IMR-90 (cell line): ENCODE results near the gene SLC9A9. TPM values are rescaled to one million over a fixed set of nuclear protein-coding genes. Genes with fewer than 3 reads are reported as not detected.

ENCODE experiments used
- ATAC-seq: fragments of 200-7000 bp; cut with Tn5 transposase; 2 replicates; pipeline ENCODE4 v1.9.1; 2020; ENCODE audit warnings: low read depth, mild to moderate bottlenecking, moderate library complexity
- BruUV-seq: library from RNA; stranded (reverse); fragments of 400-500 nt; replicated peaks from 2 replicates; lab custom pipeline; 2021; lab: Mats Ljungman, UMichigan
- CTCF ChIA-PET: fragments of 300-600 bp; formaldehyde crosslinking; extraction: SDS; loops from one replicate; lab custom pipeline; 2021; ENCODE audit warnings: antibody characterized with exemption; lab: Yijun Ruan, JAX
- POLR2A ChIA-PET: fragments of 300-600 bp; sonication (Branson Sonifier 250); formaldehyde crosslinking; loops from one replicate; lab custom pipeline; 2022; ENCODE audit warnings: antibody characterized with exemption; ENCODE audit not compliant: unreplicated experiment; lab: Charles Lee
- DNase-seq: peaks from one replicate; pipeline ENCODE4 v3.0.0; 2013
- H2AFZ ChIP-seq: replicated peaks from 2 replicates; pipeline ENCODE3; 2013; ENCODE audit warnings: low read length, mild to moderate bottlenecking; ENCODE audit not compliant: poor library complexity
- H2AK5ac ChIP-seq: 2 replicates; pipeline ENCODE4 v1.6.1; 2013; ENCODE audit warnings: low read depth, low read length, inconsistent platforms
- H2AK9ac ChIP-seq: replicated peaks from 2 replicates; pipeline ENCODE3; 2013; ENCODE audit warnings: mild to moderate bottlenecking, low read depth, low read length, moderate library complexity; ENCODE audit not compliant: poor library complexity
- H2BK120ac ChIP-seq: 2 replicates; pipeline ENCODE4 v1.6.1; 2013; ENCODE audit warnings: low read depth, low read length, inconsistent platforms
- H2BK15ac ChIP-seq: 3 replicates; pipeline ENCODE4 v1.6.1; 2013; ENCODE audit warnings: low read depth, low read length, inconsistent platforms
- H2BK20ac ChIP-seq: 2 replicates; pipeline ENCODE4 v1.6.1; 2013; ENCODE audit warnings: low read depth, mild to moderate bottlenecking, inconsistent platforms, low read length, moderate library complexity
- H2BK5ac ChIP-seq: 2 replicates; pipeline ENCODE4 v1.6.1; 2013; ENCODE audit warnings: mild to moderate bottlenecking, low read depth, low read length, inconsistent platforms; ENCODE audit not compliant: poor library complexity, severe bottlenecking
- H3K14ac ChIP-seq: replicated peaks from 2 replicates; pipeline ENCODE4 v1.6.1; 2013; ENCODE audit warnings: low read depth, low read length, inconsistent platforms
- H3K18ac ChIP-seq: 2 replicates; pipeline ENCODE4 v1.6.1; 2013; ENCODE audit warnings: low read depth, low read length, control low read depth
- H3K23ac ChIP-seq: 2 replicates; pipeline ENCODE4 v1.6.1; 2013; ENCODE audit warnings: low read depth, low read length, inconsistent platforms
- H3K27ac ChIP-seq: 2 replicates; pipeline ENCODE4 v1.5.1; 2013; ENCODE audit warnings: mild to moderate bottlenecking, control low read depth, low read length; ENCODE audit not compliant: insufficient read depth
- H3K27me3 ChIP-seq: 2 replicates; pipeline ENCODE4 v1.6.1; 2013; ENCODE audit warnings: low read length; ENCODE audit not compliant: control insufficient read depth, insufficient read depth
- H3K36me3 ChIP-seq: 2 replicates; pipeline ENCODE4 v1.6.1; 2013; ENCODE audit warnings: low read length, mixed read lengths; ENCODE audit not compliant: control insufficient read depth, insufficient read depth
- H3K4ac ChIP-seq: 2 replicates; pipeline ENCODE4 v1.6.1; 2013; ENCODE audit warnings: low read depth, low read length, inconsistent platforms
- H3K4me1 ChIP-seq: 2 replicates; pipeline ENCODE4 v1.6.1; 2013; ENCODE audit warnings: low read length, mixed read lengths; ENCODE audit not compliant: control insufficient read depth, insufficient read depth
- H3K4me2 ChIP-seq: 2 replicates; pipeline ENCODE4 v1.6.1; 2013; ENCODE audit warnings: low read depth, mild to moderate bottlenecking, control low read depth, low read length, moderate library complexity
- H3K4me3 ChIP-seq: 2 replicates; pipeline ENCODE4 v1.5.1; 2013; ENCODE audit warnings: low read depth, mild to moderate bottlenecking, control low read depth, low read length, moderate library complexity; ENCODE audit not compliant: insufficient read depth
- H3K56ac ChIP-seq: 2 replicates; pipeline ENCODE4 v1.6.1; 2013; ENCODE audit warnings: low read length, inconsistent platforms; ENCODE audit not compliant: insufficient read depth; ENCODE audit errors: extremely low read depth
- H3K79me1 ChIP-seq, 2 experiments: 2 replicates each; pipeline ENCODE4 v1.6.1; 2013; ENCODE audit warnings: low read length in 2 of 2, inconsistent platforms in 1 of 2, low read depth in 1 of 2
- H3K9ac ChIP-seq: 2 replicates; pipeline ENCODE4 v1.6.1; 2013; ENCODE audit warnings: low read depth, low read length, control low read depth
- H3K9me1 ChIP-seq: 2 replicates; pipeline ENCODE4 v1.6.1; 2013; ENCODE audit warnings: low read length, inconsistent platforms; ENCODE audit not compliant: insufficient read depth
- H3K9me3 ChIP-seq: 2 replicates; pipeline ENCODE4 v1.6.1; 2013; ENCODE audit warnings: low read length; ENCODE audit not compliant: control insufficient read depth, insufficient read depth
- H4K20me1 ChIP-seq: 2 replicates; pipeline ENCODE4 v1.6.1; 2013; ENCODE audit warnings: low read length, inconsistent platforms; ENCODE audit not compliant: insufficient read depth
- H4K5ac ChIP-seq: 2 replicates; pipeline ENCODE4 v1.6.1; 2013; ENCODE audit warnings: mild to moderate bottlenecking, low read depth, low read length, control low read depth
- H4K8ac ChIP-seq, 2 experiments: 2 replicates each; pipeline ENCODE4 v1.6.1; 2013; ENCODE audit warnings: low read depth in 2 of 2, low read length in 2 of 2, control low read depth in 1 of 2, inconsistent platforms in 1 of 2
- H4K91ac ChIP-seq: 2 replicates; pipeline ENCODE4 v1.6.1; 2013; ENCODE audit warnings: low read depth, low read length, inconsistent platforms; ENCODE audit not compliant: insufficient read depth
- MAZ ChIP-seq: IDR thresholded peaks from 2 replicates; pipeline ENCODE4 v1.6.1; 2012; ENCODE audit warnings: low read depth, mild to moderate bottlenecking, low read length, improper control_type of control experiment, moderate library complexity, borderline replicate concordance
- RCOR1 ChIP-seq: IDR thresholded peaks from 2 replicates; pipeline ENCODE4 v1.6.1; 2012; ENCODE audit warnings: mild to moderate bottlenecking, low read length, improper control_type of control experiment; ENCODE audit not compliant: insufficient replicate concordance
- WGBS, 2 experiments: methylation state at CpG; one replicate each; pipeline versions ENCODE4 v1.1.5 to v1.1.7; 2013; ENCODE audit warnings: missing lambda C conversion rate in 2 of 2; ENCODE audit not compliant: insufficient read length in 1 of 2; ENCODE audit errors: extremely low coverage in 2 of 2; 5-methylcytosine and 5-hydroxymethylcytosine counted together
- dilution Hi-C: fragments of 300-500 bp; cut with HindIII; formaldehyde crosslinking; loops from one replicate; pipeline ENCODE4 v1.14.3; 2018; ENCODE audit warnings: low sequenced_read_pairs; ENCODE audit not compliant: unreplicated experiment
- in situ Hi-C: fragments of 300-500 bp; cut with MboI; formaldehyde crosslinking; loops from 3 replicates; pipeline ENCODE4 v1.14.3; 2019; ENCODE audit warnings: low sequenced_read_pairs, inconsistent platforms, mixed read lengths
- intact Hi-C: fragments of 100-400 bp; cut with micrococcal nuclease; formaldehyde crosslinking; loops from 2 replicates; pipeline ENCODE4 v1.10.0; 2022
- polyA plus RNA-seq, 3 experiments: library from polyadenylated mRNA; depleted of rRNA; stranded (reverse); fragments of >200 nt; gene quantifications; 2 replicates each; pipeline ENCODE4 v1.2.3, GENCODE V29; 2012; ENCODE audit warnings: low replicate concordance in 1 of 3
- total RNA-seq: library from RNA; depleted of rRNA; stranded (reverse); fragments of >200 nt; gene quantifications from 2 replicates; pipeline ENCODE4 v1.2.3, GENCODE V29; 2012

SLC9A9 gene
- total and polyA plus RNA-seq, 2 of the 4 experiments (the other 2 are of a cell fraction): 1.4 to 2.3 TPM

- H3K4me1 ChIP-seq: peaks cover 2% of the 10 kb centered on the region; the same call in 1 of the 2 replicates
- CTCF ChIA-PET: no interaction called here
- no peaks in the 10 kb centered on the region for H3K9me3 ChIP-seq
- intact Hi-C loops: no loop called here
- H2BK15ac ChIP-seq: no peak overlapping the region
- H3K14ac ChIP-seq: no peak overlapping the region
- H3K4me2 ChIP-seq: no peak overlapping the region
- no peak overlapping the region for H2BK20ac ChIP-seq
- H3K27ac ChIP-seq: no peak overlapping the region
- H4K8ac ChIP-seq: no peak overlapping the region
- H3K4ac ChIP-seq: no peak overlapping the region
- H2AFZ ChIP-seq: no peak overlapping the region
- H3K4me3 ChIP-seq: no peak overlapping the region
- no peak overlapping the region for H3K18ac ChIP-seq
- 20% methylated on average over 1 of the region's 8 CpGs; no CpG with 5 or more reads in 1 of the 2 experiments for WGBS, 2 experiments
- H3K9me1 ChIP-seq: no peaks in the 10 kb centered on the region
- H4K91ac ChIP-seq: no peak overlapping the region
- in situ Hi-C loops: no loop called here
- H2BK120ac ChIP-seq: no peak overlapping the region
- DNase-seq (no peak), ATAC-seq (no peak)
- TF ChIP-seq MAZ (no peak), RCOR1 (no peak)
- no peak overlapping the region for H2AK9ac ChIP-seq
- no peak overlapping the region; the same call in 1 of the 2 replicates for H4K5ac ChIP-seq
- no peak overlapping the region for H3K56ac ChIP-seq
- H2BK5ac ChIP-seq: no peak overlapping the region
- BruUV-seq: no TSS peak
- no peaks in the 10 kb centered on the region for H3K36me3 ChIP-seq
- H3K79me1 ChIP-seq: no peaks in the 10 kb centered on the region
- H3K27me3 ChIP-seq: no peaks in the 10 kb centered on the region
- H3K23ac ChIP-seq: no peak overlapping the region
- POLR2A ChIA-PET: no interaction called here
- H4K20me1 ChIP-seq: no peaks in the 10 kb centered on the region
- H3K9ac ChIP-seq: no peak overlapping the region
- no peak overlapping the region for H2AK5ac ChIP-seq
- dilution Hi-C loops: no loop called here
Observed at GRCh38 chr3:143237077-143237627, 611.1 kb downstream of the SLC9A9 start.
